ENCODE measurements around the gene UNC13B. TPM values are rescaled to one million over a fixed set of nuclear protein-coding genes. Genes with fewer than 3 reads are reported as not detected.

Gene UNC13B
- total and polyA plus RNA-seq, 9 of the 15 experiments (the other 6 are each of a cell fraction or from before 2014, with no cell fraction given) = 2.4 to 11.5 (median 8.6) TPM

DNA sequence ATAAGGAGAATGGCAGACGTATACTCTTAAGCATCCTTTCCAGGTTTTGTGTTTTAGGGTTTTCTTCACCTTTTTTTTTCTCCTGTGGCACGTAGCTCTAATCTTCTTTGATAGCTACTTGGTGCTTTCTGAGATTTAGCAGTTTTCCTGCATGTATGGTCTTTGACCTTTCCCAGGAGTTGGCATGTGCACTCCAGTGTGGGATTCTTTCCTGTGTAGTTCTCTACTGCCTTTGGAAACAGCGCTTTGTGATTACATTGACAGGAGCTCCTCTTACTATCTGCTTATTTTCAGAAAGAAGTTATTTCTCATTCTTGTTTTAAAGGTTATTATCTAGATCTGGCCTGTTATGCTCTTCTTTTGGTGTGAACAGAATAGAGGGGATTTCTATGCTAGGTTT lies 65.5 kb downstream of the UNC13B start (continued):
- no peak for TF ChIP-seq FIP1L1 (IDR thresholded peaks at IDR 0.05; ENCODE audit: low read depth, low read length, poor library complexity, severe bottlenecking)
- TF ChIP-seq ZNF3 (CRISPR knock-in tag; IDR thresholded peaks at IDR 0.05) = no peak
- TF ChIP-seq SP2 (IDR thresholded peaks at IDR 0.05; ENCODE audit: extremely low read depth, low read depth, low read length, poor library complexity, severe bottlenecking) = no peak
- no peak for TF ChIP-seq ZNF785 (CRISPR knock-in tag; IDR thresholded peaks at IDR 0.05)
- TF ChIP-seq RB1 (IDR thresholded peaks at IDR 0.05; ENCODE audit: low read depth) = no peak
- TF ChIP-seq NCOR1 (IDR thresholded peaks at IDR 0.05) = no peak
- no peak for TF ChIP-seq KLF10 (CRISPR knock-in tag; IDR thresholded peaks at IDR 0.05)
- no peak for TF ChIP-seq NFRKB (IDR thresholded peaks at IDR 0.05; ENCODE audit: low read depth)
- TF ChIP-seq CBFB (CRISPR knock-in tag; IDR thresholded peaks at IDR 0.05) = no peak
- TF ChIP-seq ZNF75A (CRISPR knock-in tag; IDR thresholded peaks at IDR 0.05) = no peak
- no peak for TF ChIP-seq RFX1 (IDR thresholded peaks at IDR 0.05)
- no peak for TF ChIP-seq PYGO2 (tag; IDR thresholded peaks at IDR 0.05)
- TF ChIP-seq ARNT (IDR thresholded peaks at IDR 0.05) = no peak
- TF ChIP-seq YBX1 (IDR thresholded peaks at IDR 0.05) = no peak

DNA sequence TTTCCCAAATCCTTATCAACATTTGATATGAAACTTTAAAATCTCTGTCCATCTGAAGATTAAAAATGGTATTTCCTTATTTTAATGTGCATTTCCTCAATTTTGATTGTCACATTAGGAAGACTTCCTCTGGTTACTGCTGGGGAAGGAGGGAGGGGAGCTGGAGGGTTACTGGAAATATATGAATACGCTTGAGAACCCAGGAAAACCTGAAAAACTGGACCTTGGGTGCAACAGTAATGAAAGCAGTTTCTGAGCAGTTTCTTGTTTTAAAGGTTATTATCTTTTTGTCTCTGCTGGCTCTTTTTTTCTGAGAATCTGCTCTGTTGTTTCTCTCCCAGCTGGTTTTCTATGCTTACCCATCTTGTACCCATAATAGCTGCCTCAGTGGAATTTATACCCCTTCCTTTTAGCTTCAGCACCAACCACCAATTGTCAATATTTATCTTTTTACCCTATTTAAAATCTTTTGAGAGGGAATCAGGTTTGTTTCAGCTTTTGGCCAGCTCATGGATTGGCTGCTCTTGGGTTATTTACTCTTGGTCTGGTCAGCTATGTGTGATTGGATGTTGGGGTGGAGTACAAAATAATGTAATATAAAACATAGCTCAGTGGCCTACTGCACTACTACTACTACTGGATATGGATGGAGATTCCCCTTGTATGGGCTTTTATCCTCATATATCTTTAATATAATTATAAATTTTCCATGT lies 67.4 kb downstream of the UNC13B start:
- intact Hi-C loops (cut with micrococcal nuclease) (no loop called here), in situ Hi-C loops (cut with MboI) (no loop called here)
- Histone ChIP-seq H3K4me3 (no peak overlapping the region), H3K27ac (ENCODE audit: extremely low read depth, low read depth, low read length) (no peak overlapping the region), H3K36me3 (ENCODE audit: control insufficient read depth, insufficient read depth, low read length) (no peaks in the 10 kb centered on the region), H3K79me2 (ENCODE audit: control insufficient read depth, insufficient read depth, low read length) (no peaks in the 10 kb centered on the region), H4K20me1 (replicated peaks; ENCODE audit: control insufficient read depth, insufficient read depth, low read length) (no peaks in the 10 kb centered on the region), H3K9me1 (ENCODE audit: control insufficient read depth, insufficient read depth, low read length) (no peaks in the 10 kb centered on the region), H3K4me1 (replicated peaks in 1 of 2; ENCODE audit: control insufficient read depth in 2 of 2, insufficient read depth in 2 of 2, low read length in 2 of 2) (no peaks in the 10 kb centered on the region), H2AFZ (ENCODE audit: low read depth, low read length) (no peak overlapping the region), H3K27me3 (ENCODE audit: control insufficient read depth in 2 of 2, insufficient read depth in 2 of 2, low read length in 2 of 2) (no peaks in the 10 kb centered on the region; a peak in 1 of 5 replicates), H3K9me3 (replicated peaks; ENCODE audit: control insufficient read depth, insufficient read depth, low read depth, low read length) (no peaks in the 10 kb centered on the region), H3K9ac (ENCODE audit: insufficient read depth in 1 of 2, low read depth in 2 of 2, low read length in 2 of 2) (no peak overlapping the region), H3K4me2 (ENCODE audit: insufficient read depth, low read length) (no peak overlapping the region)
- ChIA-PET POLR2A (no interaction called here), CTCF (ENCODE audit: low intra/inter-chr PET ratio) (no interaction called here)
- FAIRE-seq (no peak), ATAC-seq (no peak), DNase-seq (ENCODE audit: extremely low read depth in 1 of 4, low spot score in 3 of 4) (no peak)
- WGBS (ENCODE audit: insufficient coverage, low coverage, missing lambda C conversion rate) = 22% methylated on average over 1 of the region's 1 CpG
- BruUV-seq (replicated peaks) = no TSS peak
- TF ChIP-seq, protein P1, sequence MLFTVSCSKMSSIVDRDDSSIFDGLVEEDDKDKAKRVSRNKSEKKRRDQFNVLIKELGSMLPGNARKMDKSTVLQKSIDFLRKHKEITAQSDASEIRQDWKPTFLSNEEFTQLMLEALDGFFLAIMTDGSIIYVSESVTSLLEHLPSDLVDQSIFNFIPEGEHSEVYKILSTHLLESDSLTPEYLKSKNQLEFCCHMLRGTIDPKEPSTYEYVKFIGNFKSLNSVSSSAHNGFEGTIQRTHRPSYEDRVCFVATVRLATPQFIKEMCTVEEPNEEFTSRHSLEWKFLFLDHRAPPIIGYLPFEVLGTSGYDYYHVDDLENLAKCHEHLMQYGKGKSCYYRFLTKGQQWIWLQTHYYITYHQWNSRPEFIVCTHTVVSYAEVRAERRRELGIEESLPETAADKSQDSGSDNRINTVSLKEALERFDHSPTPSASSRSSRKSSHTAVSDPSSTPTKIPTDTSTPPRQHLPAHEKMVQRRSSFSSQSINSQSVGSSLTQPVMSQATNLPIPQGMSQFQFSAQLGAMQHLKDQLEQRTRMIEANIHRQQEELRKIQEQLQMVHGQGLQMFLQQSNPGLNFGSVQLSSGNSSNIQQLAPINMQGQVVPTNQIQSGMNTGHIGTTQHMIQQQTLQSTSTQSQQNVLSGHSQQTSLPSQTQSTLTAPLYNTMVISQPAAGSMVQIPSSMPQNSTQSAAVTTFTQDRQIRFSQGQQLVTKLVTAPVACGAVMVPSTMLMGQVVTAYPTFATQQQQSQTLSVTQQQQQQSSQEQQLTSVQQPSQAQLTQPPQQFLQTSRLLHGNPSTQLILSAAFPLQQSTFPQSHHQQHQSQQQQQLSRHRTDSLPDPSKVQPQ (CRISPR knock-in tag; IDR thresholded peaks at IDR 0.05; ENCODE audit: borderline replicate concordance) = no peak
- TF ChIP-seq ZNF778 (CRISPR knock-in tag; IDR thresholded peaks at IDR 0.05) (no peak), HSF4 (CRISPR knock-in tag; IDR thresholded peaks at IDR 0.05; ENCODE audit: borderline replicate concordance) (no peak), ZNF431 (CRISPR knock-in tag; IDR thresholded peaks at IDR 0.05) (no peak), MIER1 (IDR thresholded peaks at IDR 0.05; ENCODE audit: low read depth) (no peak)
- TF ChIP-seq, protein P2, sequence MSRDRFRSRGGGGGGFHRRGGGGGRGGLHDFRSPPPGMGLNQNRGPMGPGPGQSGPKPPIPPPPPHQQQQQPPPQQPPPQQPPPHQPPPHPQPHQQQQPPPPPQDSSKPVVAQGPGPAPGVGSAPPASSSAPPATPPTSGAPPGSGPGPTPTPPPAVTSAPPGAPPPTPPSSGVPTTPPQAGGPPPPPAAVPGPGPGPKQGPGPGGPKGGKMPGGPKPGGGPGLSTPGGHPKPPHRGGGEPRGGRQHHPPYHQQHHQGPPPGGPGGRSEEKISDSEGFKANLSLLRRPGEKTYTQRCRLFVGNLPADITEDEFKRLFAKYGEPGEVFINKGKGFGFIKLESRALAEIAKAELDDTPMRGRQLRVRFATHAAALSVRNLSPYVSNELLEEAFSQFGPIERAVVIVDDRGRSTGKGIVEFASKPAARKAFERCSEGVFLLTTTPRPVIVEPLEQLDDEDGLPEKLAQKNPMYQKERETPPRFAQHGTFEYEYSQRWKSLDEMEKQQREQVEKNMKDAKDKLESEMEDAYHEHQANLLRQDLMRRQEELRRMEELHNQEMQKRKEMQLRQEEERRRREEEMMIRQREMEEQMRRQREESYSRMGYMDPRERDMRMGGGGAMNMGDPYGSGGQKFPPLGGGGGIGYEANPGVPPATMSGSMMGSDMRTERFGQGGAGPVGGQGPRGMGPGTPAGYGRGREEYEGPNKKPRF (IDR thresholded peaks at IDR 0.05; ENCODE audit: low read depth, low read length) = no peak
